ENCODE data around the gene CRISPLD2. TPM values are rescaled to one million over a fixed set of nuclear protein-coding genes. Genes with fewer than 3 reads are reported as not detected.

The CRISPLD2 gene
- total RNA-seq, 1 donor, result 2.2 TPM

DNA sequence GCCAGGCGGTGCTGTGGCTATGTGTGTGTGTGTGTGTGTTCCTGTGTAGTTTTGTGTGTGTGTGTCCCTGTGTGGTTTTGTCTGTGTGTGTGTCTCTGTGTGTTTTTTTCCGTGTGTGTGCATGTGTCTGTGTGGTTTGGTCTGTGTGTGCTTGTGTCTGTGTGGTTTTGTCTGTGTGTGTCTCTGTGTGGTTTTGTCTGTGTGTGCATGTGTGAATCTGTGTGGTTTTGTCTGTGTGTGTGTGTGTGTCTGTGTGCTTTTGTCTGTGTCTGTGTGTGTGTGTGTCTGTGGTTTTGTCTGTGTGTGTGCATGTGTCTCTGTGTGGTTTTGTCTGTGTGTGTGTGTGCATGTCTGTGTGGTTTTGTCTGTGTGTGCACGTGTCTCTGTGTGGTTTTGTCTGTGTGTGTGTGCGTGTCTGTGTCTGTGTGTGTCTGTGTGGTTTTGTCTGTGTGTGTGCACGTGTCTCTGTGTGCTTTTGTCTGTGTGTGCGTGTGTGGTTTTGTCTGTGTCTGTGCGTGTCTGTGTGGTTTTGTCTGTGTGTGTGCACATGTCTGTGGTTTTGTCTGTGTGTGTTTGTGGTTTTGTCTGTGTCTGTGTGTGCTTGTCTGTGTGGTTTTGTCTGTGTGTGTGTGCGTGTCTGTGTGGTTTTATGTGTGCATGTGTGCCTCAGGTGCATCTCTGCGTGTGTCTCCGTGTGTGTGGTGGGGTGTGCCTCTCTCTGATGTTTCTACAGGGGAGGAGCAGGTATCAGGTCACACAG, 129.2 kb downstream of the CRISPLD2 start:
- peak in 2 of 3 donors; percentile 29 to 34 for DNase-seq (ENCODE audit: low read depth in 2 of 3, low spot score in 2 of 3)

GRCh38 chr16:84949772-84950436, 130.1 kb downstream of the CRISPLD2 start:
- DNase-seq (ENCODE audit: low read depth in 2 of 3, low spot score in 2 of 3), result no peak

- peak in 2 of 3 donors; percentile 35 to 59 for DNase-seq (ENCODE audit: low read depth in 2 of 3, low spot score in 2 of 3)
Observed at GRCh38 chr16:84950906-84951305, 131.1 kb downstream of the CRISPLD2 start.

- DNase-seq (ENCODE audit: low read depth in 2 of 3, low spot score in 2 of 3), result peak; percentile 67 to 81 (median 72)
Observed at GRCh38 chr16:84952335-84953189, 132.8 kb downstream of the CRISPLD2 start.

DNA sequence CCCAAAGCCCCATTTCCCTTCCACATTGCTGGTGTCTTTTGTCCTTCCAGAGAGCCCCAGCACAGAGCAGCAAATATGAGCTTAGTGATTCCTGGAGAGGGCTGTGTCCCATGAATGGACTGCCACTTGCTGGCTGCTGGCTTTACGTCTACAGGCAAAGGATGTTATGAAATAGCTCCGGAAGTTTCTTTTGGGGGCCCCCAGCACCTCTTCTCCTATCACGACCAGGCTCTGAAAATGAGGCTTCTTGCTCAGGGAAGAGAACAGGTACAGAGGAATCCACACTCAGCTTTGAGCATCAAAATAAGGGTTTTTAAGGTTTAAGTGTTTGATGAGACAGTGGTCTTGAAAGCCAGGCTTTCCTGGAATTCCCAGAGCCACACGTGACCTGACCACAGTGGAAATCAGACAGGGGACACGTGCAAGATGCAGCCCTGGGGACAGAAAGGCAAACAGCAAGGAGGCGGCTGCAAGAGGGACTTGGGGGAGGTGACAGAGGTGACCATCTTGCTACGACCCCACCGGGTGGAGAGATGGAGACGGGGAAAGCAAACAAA, 133.5 kb downstream of the CRISPLD2 start:
- DNase-seq (ENCODE audit: low read depth in 2 of 3, low spot score in 2 of 3), result peak in 1 of 3 donors; percentile 25

DNA sequence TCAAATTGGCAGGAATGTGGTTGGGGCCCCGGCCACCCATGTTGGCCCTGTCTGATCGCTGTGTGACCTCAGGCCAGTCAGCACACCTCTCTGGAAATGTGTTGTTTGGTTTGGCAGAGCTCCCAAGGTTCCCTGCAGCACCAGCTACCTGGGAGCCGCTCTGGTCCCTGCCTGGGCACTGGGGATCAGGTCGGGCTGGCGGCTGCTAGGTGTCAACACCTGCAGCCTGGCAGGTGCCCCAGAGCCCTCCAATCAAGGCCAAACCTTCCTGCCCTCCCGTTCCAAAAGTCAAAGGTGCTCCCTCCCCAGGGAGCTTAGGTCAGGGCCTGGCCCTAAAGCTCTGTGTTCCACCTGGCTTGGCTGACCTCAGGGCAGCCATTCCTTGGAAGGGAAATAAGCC, 135.6 kb downstream of the CRISPLD2 start:
- no peak for DNase-seq (ENCODE audit: low read depth in 2 of 3, low spot score in 2 of 3)

DNA sequence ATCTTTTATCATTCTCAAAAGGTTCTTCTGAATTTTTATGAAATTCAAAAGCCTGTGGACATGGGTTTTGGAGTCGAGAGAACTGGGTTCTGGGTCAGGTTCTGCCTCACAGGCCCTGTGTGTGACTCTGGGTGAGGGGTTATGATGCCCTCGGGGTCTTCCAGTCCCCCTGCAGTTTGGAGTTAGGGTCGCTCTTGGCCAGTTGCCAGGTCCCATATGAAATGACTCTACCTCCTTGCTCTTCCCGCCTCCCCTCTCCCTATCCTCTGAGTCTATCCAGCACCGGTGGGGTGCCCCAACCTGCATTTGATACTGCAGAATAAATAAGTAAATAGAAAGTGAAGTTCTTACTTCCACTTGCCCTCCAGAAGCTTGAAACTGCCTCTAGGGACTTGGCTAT, 137.4 kb downstream of the CRISPLD2 start:
- DNase-seq (ENCODE audit: low read depth in 2 of 3, low spot score in 2 of 3), result no peak

DNA sequence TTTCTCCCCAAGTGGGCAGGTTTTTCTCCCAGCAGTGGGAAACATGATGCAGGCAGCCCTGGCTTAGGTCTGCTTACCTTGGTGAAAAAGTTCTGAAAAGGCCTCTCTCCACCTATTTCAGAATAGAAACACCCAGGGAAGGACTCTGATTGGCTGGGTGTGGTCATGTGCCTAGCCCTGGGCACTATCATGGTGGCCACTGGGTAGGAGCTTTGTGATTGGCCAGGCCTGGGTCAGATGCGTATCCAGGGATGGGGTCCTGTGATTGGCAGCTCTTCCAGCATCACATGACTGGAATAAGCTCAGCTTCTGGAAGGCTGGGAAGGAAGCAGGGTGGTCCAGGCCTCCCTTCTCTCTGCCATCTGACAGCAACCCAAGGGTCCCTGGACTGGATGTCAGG, 138.0 kb downstream of the CRISPLD2 start:
- DNase-seq (ENCODE audit: low read depth in 2 of 3, low spot score in 2 of 3), result no peak

Other genes with a start within 250 kb of the CRISPLD2 start
- 31.8 TPM for gene COTL1, start 201.9 kb upstream of the CRISPLD2 start, total RNA-seq
- gene KLHL36, start 171.5 kb upstream of the CRISPLD2 start, total RNA-seq, result 63.0 TPM
- gene USP10, start 120.0 kb upstream of the CRISPLD2 start, total RNA-seq, result 112 TPM
- 56.6 TPM for gene ZDHHC7, start 191.6 kb downstream of the CRISPLD2 start, total RNA-seq
- gene KIAA0513, start 207.8 kb downstream of the CRISPLD2 start, total RNA-seq, result 3.2 TPM

Measured in hematopoietic multipotent progenitor cell (in vitro differentiated cells).